HG03565 (cell line): Measurements from ENCODE around the gene SPNS2.

ENCODE experiments used
- ATAC-seq: cut with Tn5 transposase; IDR thresholded peaks from one replicate; pipeline ENCODE4 v1.9.1; 2021; ENCODE audit warnings: mild to moderate bottlenecking, moderate library complexity; ENCODE audit not compliant: unreplicated experiment

The SPNS2 gene

DNA sequence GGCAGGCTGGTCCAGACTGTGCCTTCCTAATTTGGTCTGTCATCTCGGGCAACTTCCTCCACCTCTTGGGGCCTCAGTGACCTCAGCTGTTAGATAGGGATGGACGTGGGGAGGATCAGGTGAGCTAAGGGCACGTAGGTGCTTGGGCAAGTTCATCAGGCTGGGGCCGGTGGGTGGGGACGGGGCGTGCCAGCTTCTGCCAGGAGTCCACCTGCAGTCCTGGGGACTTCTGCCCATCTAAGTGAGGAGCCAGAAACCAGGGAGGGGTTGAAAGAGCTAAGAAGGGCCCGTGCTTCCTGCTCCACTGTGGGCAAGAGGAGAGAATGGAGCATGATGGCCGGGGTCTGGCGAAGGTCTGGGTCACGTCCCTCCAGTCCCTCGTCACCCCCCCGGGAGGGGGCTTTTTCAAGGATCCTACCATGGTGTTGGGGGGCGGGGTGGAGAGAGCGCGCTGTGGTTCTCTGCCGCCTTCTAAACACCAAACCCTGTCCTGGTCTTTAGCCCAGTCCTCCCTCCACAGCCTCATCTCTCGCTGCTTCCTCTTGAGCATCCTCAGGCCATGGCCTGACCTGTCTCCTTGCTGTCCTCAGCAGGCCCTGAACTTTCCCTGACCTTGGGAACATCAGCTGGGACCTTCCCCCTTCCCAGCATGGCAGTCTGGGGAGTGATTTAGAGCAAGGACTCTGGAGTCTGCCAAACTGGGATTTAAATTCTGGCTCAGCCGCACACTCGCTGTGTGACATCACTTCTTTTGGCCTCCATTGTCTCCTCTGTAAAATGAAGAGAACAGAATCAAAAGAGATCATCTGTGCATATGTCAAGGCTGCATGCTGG is 21.6 kb downstream of the SPNS2 start:
- no peak for ATAC-seq

DNA sequence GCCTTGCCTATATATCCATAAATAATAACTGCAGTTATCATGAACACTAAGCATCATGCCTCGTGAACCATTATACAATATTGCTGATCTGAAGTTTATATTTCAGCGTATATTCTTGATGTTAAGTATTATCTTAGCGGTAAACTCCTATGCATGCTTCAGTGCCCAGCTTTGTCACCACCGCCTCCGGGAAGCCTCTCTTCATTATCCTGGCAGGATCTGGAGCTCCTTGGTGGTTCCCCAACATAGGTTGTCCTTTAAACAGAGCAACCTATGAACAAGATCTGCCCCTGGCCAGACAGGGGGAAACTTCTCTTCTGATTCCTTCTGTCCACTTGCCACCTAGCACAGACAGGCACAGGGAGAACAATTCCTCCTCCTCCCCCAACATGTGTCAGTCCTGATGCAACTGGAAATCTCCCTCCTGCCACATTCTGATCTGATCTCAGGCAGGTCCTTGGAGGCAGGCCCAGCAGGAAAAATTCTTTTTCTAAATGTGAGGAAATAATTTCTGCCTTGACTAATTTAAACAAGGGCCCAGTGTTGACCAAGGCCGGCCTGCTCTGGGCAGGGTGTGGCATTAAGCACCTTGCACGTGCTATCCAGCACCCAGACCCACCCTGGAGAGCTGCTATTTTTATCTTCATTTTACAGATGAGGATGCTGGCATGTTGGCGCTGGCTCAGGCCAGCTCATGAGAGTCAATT is 22.4 kb downstream of the SPNS2 start:
- ATAC-seq = no peak

DNA sequence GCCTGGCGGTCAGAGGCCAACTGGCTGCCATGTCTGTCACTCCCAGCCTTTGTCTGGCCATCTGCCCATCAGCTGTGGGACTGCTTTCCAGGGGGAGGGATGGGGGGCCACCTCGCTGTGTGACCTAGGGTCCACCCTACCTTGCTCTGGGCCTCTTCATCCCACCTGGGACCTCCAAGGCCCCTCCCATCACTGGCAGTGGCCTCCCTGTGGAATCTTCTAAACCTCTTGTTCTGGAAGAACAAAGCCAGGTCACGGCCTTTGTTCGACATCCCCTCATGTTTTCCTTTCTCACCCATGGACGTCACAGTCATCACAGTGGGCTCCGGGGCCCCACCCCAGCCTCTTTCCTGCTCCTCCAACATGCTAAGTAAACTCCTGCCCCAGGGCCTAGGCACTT is 24.0 kb downstream of the SPNS2 start:
- no peak for ATAC-seq

DNA sequence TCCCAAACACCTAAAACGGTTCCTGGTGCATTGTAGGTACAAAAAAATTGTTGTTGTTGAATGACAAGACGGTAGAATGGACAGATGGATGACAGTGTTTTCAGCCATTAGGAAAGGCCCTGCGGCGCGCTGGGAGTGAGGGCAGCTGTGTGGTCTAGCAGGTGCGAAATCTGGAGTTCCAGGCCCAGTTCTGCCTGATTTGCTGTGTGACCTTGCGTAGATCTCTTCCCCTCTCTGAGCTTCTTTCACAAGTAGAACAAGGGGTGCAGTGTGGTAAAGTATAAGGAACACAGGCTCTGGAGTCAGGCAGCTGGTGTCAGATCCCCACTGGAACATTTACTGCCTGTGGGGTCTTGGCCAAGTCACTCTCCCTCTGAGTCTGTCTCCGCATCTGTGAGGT is 25.3 kb downstream of the SPNS2 start:
- no peak for ATAC-seq

DNA sequence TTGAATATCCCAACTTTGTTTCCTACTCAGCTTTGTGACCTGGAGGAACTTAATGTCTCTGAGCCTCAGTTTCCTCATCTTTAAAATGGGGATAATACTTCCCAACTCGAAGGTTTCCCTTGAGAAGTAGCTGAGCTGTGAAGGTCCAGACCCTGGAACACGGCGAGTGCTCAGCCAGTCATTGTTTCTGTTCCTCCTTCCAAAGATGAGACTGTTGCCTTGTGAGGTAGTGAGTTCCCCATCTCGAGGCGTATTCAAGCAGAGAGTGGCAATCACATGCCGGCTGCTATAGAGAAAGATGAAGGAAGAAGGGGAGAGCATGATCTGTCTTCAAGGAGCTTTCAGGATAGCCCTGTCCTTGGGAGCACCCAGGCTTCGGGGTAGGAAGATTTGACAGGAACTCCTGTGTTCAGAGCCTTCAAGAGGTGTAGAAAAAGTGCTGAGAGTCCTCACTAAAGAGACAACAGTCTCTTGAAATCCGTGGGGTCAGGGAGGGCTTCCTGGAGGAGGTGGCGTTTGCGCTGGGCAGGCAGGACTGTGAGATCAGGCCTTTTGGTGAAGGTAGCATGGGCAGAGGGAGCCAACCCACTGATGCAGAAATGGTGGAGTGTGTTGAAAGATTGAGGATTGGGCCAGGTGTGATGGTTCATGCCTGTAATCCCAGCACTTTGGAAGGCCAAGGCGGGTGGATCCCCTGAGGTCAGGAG is 27.2 kb downstream of the SPNS2 start:
- ATAC-seq = no peak

DNA sequence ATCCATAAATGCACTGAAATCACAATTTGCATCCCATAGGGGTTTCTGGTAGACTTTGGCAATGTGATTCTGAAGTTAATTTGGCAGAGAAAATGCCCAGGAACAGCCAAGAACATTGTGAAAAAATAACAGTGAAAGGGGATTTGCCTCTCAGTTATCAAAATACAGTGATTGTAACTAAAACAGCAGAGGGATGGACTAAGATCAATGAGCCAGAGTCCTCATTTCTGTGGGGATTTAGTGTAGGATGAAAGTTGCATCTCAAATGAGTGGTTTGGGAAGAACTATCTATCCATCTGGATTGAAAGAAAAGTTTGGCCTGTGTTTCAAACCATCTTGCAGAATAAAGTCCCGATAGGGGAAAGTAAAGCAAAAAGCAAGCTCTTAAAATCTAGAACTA is 28.5 kb downstream of the SPNS2 start:
- ATAC-seq = no peak

DNA sequence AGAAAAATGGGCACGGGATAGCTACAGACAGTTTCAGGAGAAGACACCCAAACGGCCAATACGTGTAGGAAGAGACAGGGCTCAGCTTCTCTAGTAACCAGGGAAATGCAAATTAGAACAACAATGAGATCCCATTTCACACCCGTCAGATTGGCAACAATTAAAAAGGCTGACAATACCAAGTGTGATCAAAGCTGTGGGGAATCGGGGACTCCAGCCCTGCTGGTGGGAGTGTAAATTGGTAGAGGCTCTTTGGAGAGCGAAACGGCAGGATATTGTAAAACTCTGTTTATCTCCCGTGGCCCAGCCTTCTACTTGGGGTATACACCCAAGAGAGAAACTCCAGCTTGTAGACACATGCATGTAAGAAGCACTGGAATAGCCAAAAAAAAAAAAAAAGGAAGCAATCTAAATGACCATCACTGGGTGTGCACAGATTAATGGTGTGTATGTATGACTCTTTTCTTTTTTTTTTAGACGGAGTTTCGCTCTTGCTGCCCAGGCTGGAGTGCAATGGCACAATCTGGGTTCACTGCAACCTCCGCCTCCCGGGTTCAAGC is 29.0 kb downstream of the SPNS2 start:
- no peak for ATAC-seq

DNA sequence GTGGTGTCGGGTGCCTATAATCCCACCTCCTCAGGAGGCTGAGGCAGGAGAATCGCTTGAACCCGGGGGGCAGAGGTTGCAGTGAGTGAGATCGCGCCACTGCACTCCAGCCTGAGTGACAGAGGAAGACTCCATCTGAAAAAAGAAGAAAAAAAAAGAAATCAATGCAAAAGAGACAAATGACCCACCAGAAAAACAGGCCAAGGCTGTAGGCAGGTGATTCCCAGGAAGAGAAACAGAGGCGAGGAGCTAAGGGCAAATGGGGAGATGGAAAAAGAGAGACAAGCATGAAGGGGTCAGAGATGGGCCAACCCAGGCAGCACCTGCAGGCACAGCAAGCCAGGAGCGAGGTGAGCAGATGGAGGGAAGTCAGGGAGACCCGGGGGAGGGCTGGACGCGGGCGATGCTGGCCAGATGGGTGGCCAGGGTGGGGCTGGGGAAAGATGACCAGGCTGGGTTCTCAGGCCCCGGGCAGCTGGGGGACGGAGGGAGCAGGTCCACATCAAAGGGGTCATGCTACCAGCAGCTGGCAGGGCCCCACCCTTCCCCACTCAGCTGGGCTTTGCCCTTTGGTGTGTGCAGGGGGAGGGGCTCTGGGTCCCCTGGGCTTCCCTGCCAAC is 31.0 kb downstream of the SPNS2 start:
- ATAC-seq = no peak

DNA sequence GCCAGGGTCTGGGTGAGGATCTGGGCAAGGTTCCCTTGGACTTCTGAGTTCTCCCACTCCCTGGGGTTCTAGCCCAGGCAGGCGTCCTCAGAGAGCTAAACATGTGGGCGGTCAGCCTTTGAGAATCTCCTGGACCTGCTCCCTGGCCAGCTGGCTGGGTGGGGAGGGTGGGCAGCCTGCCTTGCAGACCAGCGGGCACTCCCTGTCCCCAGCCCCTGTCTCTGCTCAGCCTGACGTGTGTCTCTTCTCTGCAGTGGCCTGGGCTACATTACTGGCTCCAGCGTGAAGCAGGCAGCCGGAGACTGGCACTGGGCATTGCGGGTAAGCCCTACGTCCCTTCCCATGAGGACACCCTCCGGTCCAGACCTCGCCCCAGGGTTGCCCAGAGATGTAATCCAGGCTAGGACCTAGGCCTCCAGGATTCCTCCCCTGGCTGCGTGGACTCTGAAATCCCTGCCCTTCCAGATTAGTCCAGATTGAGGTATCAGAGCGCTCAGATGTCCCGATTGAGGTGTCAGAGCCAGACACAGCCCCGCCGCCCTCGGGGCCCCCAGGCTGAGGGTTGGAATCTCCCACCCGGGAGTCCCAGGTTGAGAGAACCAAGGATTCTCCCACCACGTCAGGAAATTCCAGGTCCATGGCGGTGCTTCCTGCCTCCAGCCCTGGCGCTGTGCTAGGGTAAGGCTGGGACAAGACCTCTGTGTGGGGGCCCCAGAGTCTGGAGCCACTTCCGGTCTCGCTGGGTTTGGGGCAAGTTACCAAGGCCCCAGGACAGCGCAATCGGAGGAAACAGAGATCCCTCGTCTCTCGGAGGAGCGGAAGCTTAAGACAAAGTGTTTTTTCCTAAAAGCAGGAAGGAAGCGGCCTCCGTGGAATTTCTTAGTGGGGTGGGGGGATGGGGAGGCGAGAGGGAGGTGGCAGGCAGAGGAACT is 32.4 kb downstream of the SPNS2 start:
- no peak for ATAC-seq

DNA sequence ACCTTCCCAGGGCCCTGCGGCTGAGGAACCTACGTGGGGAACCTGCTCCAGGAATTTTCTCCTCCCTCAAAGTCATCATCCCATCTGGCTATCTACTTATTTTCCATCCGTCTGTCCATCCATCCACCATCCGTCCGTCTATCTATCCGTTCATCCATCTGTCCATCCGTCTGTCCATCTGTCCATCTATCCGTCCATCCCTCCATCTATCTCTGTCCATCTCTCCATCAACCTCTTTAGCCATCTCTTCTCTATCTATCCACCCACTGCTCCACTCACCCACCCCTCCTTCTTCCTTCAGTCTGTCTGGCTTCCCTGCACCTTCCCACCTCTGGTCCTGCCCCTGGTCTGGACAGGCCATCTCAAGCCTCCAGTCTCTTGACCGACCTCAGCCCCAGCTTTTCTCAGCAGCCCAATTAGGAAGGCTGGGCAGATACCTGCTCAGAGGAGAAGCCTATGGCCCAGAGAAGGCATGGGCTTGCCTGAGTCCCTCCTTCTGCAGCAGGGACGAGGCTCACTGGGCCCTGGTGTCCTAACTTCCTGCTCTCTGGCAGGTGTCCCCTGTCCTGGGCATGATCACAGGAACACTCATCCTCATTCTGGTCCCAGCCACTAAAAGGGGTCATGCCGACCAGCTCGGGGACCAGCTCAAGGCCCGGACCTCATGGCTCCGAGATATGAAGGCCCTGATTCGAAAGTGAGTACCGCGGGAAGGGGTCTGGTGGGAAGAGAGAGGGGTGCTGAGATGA is 33.5 kb downstream of the SPNS2 start:
- ATAC-seq = no peak

DNA sequence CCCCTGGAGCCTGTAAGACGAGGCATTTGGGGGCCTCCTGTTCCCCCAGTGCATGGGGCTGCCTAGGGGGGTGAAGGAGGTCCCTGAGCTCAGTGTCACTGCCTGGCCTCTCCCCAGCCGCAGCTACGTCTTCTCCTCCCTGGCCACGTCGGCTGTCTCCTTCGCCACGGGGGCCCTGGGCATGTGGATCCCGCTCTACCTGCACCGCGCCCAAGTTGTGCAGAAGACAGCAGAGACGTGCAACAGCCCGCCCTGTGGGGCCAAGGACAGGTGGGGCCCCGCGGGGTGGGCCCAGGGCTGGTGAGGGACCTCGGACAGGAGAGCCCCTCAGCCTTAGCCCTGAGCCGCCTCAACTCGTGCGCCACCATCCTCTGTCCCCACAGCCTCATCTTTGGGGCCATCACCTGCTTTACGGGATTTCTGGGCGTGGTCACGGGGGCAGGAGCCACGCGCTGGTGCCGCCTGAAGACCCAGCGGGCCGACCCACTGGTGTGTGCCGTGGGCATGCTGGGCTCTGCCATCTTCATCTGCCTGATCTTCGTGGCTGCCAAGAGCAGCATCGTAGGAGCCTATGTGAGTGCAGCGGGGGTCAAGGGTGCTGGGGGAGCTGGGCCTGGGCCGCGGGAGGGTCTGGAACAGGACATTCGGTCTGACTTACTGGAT is 34.3 kb downstream of the SPNS2 start:
- no peak for ATAC-seq

DNA sequence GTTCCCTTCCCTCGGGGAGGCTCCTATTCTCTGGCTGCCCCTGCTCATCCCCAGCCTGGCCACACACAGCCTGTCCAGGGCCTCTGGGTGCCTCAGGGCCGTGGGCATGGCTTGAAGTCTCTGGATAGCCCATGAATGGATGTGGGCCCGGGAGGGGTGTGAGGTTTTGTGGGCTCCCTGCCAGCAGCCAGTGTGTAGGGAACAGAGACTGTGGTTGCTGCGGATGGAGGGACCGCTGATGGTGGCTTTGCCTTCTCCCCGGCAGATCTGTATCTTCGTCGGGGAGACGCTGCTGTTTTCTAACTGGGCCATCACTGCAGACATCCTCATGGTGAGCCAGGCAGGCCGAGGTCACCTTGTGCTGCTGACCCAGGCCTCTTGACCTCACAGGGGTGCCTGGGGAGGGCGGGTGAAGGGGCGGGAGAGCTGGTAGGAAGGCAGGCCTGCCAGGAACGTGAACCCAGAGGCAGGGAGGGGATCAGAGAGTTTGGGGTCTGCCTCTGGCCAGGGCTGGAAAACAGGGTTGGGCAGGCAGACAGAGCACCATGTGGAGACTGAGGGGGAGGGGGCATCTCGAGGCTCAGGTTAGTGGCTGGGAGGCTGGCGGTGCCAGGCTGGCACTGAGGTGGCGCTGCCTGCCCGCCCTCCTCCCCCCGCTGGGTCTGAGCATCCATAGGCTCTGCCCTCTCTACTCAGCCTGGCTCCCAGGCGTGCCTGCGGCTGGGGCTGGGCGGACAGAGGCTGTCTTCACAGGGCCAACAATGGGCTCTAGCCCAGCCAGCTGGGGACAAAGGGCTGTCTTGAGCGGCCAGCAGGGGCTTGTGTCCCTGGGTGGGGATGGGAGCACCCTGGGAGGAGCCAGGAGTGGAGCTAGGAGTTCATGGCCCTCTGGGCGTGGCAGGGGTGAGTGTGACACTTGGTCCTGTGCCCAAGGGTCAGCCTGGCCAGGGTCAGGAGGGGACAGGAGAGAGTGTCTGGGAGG is 35.1 kb downstream of the SPNS2 start:
- no peak for ATAC-seq

DNA sequence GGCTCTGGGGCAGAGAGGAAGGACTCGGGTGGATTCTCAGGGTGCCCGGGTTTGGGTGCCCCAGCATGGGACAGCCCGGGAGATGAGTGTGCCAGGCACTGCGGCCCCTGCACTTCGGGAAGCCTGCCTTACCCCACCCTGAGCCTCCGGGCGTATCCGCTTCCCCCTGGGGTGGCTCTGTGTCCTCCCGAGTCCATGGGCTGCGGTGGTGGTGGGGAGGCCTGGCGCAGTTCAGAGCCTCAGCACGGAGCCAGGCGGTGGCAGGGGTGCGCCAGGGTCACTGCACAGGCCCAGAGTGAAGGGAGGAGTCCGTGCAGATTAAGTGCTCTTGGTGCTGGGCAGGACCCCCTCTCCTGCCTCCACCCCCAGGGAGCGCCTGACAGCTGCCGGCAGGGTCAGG is 35.8 kb downstream of the SPNS2 start:
- ATAC-seq = no peak

DNA sequence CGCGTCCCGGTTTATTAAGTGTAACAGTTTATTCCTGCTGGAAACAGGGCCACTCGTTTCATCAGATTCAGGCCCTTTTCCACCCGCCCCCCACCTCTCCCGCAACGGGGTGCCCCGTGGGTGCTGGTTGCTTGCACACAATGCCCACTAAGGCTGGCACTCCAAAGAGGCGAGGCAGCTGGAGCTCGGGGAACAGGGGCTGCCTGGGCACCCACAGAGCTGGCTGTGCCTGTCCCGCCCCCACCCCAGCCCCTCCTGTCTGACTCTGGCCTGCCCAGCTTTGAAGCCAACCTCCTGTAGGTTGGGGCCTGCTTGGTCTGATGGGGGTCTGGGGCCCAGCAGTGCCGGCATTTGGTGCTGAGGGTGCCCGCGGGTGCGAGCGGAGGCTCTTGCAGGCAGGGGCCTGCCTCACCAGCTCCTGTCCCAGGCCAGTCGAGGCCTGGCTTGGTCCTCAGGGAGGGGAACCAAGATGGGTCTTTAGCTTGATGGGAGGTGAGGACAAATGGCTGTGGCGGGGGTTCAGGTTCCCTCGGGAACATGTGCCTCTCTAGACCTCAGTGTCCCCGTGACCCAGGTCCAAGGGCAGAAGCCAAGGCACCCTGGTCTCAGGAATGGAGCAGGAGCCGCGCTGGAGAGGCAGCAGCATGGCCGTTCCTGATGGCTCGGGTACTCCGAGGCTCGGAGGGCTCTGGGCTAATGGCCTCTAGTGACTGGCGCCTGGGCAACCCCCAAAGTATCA is 36.4 kb downstream of the SPNS2 start:
- no peak for ATAC-seq

DNA sequence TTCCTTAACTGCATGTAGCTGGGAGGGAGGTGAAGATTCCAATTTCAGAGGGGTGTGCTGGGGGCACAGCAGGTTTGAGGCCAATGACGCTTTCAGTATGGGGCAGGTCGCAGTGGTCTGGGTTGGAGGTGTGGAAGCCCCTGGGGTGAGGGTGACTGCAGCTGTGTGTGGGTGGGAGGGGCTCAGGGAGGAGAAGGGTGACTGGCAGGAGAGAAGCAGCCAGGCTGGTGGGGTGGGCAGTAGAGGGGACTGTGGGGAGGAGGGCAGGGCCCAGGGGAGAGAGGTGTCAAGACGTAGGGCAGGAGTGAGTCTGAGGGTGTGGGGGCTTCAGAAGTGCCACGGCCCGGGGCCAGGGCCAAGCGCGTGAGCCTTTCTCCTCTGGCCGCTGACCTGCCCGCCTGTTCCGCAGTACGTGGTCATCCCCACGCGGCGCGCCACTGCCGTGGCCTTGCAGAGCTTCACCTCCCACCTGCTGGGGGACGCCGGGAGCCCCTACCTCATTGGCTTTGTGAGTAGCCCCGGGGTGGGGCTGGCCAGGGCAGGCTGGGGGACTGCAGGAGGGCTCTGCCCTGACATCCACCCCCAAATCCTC is 37.1 kb downstream of the SPNS2 start:
- no peak for ATAC-seq

DNA sequence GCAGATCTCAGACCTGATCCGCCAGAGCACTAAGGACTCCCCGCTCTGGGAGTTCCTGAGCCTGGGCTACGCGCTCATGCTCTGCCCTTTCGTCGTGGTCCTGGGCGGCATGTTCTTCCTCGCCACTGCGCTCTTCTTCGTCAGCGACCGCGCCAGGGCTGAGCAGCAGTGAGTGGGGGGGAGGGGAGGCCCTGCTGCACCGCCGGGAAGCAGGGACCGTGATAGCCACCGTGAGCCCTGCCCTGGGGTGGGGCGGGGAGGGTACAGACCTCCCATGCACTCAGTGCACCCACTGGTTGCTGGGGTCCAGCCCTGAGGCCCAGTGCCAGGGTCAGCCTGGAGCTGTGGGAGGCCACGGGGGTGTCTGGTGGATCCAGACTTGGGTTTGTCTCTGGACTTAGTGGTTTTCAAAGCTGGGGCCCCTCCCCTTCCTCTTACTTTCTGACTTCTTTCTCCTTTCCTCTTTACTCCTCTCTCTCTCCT is 37.6 kb downstream of the SPNS2 start:
- no peak for ATAC-seq
